GM13976 (cell line): ENCODE data around the gene STARD3.

Experiments used
- DNase-seq: peaks from one replicate; pipeline ENCODE4 v3.0.0; 2012; ENCODE audit warnings: low spot score
- in situ Hi-C: fragments of 300-500 bp; cut with MboI; formaldehyde crosslinking; loops from one replicate; pipeline ENCODE4 v1.12.0; 2022; ENCODE audit warnings: low sequenced_read_pairs, mixed read lengths, inconsistent platforms; ENCODE audit not compliant: unreplicated experiment
- TF ChIP-seq, protein P1 (sequence below): IDR thresholded peaks from 2 replicates; pipeline ENCODE4 v1.5.1; 2012; ENCODE audit warnings: borderline replicate concordance, mild to moderate bottlenecking; ENCODE audit not compliant: insufficient read depth; ENCODE audit errors: extremely low read depth, missing control alignments, control extremely low read depth

STARD3 gene

DNA sequence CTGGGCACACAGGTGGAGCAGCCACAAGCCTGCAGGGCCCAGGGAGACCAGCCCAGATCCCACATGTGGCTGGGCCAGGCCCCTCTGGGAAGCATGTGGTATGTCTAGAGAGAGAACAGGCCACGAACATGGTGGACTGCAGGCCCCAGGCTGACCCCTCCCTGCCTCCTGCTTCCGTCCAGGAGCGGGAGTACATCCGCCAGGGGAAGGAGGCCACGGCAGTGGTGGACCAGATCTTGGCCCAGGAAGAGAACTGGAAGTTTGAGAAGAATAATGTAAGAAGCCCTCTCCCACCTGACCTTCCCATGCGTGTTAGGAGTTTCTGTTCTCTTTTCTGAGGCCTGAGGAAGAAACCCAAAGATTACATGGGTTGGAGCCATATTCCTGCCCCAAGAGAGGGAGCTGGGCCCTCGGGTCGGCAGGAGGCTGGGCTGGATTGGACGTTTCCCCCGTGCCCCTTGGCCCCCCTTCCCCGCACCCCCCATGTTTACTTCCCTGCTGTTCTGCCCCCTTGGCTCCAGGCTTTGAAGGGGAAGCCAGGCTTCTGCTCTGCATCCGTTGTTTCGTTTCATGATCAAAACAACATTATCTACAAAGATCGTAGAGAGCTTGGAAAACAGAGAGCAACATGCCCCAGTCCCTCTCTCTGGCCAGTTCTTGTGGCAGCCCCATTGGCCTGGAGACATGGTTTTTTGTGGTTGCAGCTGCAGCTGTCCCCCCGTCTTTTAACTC, 22.5 kb downstream of the STARD3 start:
- DNase-seq, result no peak
- in situ Hi-C loops, result no loop called here
- TF ChIP-seq, protein P1, sequence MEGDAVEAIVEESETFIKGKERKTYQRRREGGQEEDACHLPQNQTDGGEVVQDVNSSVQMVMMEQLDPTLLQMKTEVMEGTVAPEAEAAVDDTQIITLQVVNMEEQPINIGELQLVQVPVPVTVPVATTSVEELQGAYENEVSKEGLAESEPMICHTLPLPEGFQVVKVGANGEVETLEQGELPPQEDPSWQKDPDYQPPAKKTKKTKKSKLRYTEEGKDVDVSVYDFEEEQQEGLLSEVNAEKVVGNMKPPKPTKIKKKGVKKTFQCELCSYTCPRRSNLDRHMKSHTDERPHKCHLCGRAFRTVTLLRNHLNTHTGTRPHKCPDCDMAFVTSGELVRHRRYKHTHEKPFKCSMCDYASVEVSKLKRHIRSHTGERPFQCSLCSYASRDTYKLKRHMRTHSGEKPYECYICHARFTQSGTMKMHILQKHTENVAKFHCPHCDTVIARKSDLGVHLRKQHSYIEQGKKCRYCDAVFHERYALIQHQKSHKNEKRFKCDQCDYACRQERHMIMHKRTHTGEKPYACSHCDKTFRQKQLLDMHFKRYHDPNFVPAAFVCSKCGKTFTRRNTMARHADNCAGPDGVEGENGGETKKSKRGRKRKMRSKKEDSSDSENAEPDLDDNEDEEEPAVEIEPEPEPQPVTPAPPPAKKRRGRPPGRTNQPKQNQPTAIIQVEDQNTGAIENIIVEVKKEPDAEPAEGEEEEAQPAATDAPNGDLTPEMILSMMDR, result no peak

DNA sequence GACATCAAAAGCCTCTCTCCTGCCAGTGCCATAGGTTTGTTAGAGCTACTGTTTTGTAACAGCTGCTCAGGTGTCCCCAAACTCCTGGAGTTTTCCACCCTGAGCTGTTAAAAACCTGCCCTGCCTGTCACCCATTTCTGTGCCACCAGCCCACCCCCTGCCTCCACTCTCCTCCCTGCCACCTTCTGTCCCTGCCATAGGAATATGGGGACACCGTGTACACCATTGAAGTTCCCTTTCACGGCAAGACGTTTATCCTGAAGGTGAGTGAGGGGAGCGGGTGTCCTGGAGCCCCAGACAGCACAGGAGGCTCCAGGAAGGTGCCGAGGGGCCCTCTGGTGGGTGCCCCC, 23.0 kb downstream of the STARD3 start:
- TF ChIP-seq, protein P1, result no peak
- DNase-seq, result no peak
- in situ Hi-C loops, result no loop called here

DNA sequence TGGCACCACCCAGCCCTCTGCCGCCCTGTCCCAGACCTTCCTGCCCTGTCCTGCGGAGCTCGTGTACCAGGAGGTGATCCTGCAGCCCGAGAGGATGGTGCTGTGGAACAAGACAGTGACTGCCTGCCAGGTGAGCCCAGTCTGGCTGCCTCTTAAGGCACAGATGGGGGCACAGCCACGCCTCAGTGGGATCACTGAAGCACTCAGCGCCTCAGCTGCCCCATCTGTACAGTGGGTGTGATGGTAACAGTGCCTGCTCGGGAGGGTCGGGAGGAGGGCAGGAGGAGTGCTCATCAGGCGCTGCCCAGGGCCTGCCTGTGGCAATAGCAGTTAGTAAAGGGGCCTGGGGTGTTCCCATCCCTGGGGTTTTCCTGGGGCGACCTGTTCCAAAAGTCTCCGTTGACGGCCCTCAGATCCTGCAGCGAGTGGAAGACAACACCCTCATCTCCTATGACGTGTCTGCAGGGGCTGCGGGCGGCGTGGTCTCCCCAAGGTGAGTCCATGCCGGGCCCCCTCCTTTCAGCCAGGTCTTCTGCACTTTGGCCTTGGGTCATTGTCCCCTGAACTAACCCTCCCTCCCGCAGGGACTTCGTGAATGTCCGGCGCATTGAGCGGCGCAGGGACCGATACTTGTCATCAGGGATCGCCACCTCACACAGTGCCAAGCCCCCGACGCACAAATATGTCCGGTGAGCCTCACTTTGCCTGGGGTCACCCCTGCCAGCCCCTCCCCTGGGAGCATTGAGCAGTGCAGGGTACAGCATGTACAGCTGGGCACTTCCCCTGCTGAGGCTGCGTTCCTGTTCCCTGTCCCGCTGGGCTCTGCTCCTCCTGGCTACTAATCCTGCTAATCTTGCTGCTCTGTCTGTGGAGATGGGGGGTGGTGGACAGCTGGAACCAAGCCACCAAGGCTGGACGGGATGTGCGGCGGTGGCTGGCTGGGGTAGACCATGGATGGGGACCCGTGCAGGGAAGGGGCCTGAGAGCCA, 23.7 kb downstream of the STARD3 start:
- TF ChIP-seq, protein P1, result no peak
- in situ Hi-C loops, result no loop called here
- DNase-seq, result no peak

DNA sequence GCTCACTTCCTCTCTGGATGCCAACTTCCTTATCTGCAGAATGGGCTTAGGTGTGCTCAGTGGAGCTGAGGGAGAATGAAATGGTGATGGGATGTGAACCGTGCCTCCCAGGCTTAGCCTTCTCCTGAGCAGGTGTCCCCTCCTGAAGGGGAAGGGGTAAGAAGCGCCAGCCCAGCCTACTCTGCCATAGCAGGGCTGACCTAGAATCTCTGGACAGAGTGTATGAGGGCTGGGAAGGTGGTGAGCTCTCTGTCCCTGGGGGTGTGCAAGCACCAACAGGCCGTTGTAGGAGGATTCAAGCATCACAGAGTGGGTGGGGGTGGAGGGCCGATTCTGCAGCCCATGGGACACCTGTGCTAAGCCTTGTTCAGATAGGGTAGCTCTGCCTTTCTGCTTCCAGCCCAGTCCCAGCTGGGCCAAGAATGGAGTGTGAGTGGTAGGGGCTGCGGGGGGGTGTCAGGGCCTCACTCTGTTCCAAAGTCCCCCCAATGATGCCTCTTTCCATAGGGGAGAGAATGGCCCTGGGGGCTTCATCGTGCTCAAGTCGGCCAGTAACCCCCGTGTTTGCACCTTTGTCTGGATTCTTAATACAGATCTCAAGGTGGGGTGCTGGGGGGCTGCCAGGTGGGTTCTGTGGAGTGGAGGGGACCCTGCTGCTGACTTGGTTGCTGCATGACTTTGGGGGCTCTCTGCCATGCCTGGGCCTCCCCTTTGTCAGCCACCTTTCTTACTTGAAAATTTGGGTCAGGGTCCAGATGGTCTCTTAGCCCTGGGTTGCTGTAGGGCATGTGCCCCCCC, 25.0 kb downstream of the STARD3 start:
- in situ Hi-C loops, result no loop called here
- TF ChIP-seq, protein P1, result no peak
- no peak for DNase-seq

DNA sequence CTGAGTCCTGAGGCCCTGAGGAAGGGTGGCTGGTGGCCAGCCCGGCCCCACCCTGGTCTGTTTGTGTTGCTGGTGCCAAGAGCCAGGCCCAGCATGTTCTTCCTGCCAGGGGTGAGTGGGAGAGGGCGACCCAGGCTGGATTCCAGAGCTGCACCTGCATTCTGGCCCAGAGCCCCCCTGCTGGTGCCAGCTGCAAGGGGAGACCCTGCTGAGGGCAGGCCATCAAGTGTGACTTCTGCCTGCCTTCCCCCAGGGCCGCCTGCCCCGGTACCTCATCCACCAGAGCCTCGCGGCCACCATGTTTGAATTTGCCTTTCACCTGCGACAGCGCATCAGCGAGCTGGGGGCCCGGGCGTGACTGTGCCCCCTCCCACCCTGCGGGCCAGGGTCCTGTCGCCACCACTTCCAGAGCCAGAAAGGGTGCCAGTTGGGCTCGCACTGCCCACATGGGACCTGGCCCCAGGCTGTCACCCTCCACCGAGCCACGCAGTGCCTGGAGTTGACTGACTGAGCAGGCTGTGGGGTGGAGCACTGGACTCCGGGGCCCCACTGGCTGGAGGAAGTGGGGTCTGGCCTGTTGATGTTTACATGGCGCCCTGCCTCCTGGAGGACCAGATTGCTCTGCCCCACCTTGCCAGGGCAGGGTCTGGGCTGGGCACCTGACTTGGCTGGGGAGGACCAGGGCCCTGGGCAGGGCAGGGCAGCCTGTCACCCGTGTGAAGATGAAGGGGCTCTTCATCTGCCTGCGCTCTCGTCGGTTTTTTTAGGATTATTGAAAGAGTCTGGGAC, 25.8 kb downstream of the STARD3 start:
- no peak for DNase-seq
- TF ChIP-seq, protein P1, result no peak
- in situ Hi-C loops, result no loop called here
